Nephron (organoid): ENCODE results near the gene SPO11.
"Not testable (repeated sequence)": the region's sequence is repeated elsewhere in the genome, so short reads cannot be mapped to it uniquely, and the experiment has no call there.

ENCODE experiments used
- H3K27ac Mint-ChIP-seq, 3 experiments: 2 replicates each; pipeline ENCODE4 v1.8.0; 2020; ENCODE audit warnings: mixed read lengths in 3 of 3, mild to moderate bottlenecking in 2 of 3, moderate library complexity in 1 of 3
- H3K27me3 Mint-ChIP-seq: 2 replicates; pipeline ENCODE4 v1.8.0; 2021; ENCODE audit warnings: low read depth, mild to moderate bottlenecking, moderate library complexity, mixed read lengths
- H3K36me3 Mint-ChIP-seq: 2 replicates; pipeline ENCODE4 v1.8.0; 2020; ENCODE audit warnings: low read depth, mixed read lengths
- H3K4me1 Mint-ChIP-seq: 2 replicates; pipeline ENCODE4 v1.8.0; 2020; ENCODE audit warnings: mixed read lengths
- H3K4me3 Mint-ChIP-seq, 3 experiments: 2 replicates each; pipeline ENCODE4 v1.8.0; 2020; ENCODE audit warnings: mild to moderate bottlenecking in 3 of 3, mixed read lengths in 3 of 3, moderate library complexity in 2 of 3
- H3K9me3 Mint-ChIP-seq: 2 replicates; pipeline ENCODE4 v1.8.0; 2020; ENCODE audit warnings: mixed read lengths
- CTCF ChIP-seq, 3 experiments: fragments of 200-600 bp; sonication (generic); IDR thresholded peaks; one replicate each; pipeline ENCODE4 v1.5.0; 2021; ENCODE audit warnings: antibody characterized with exemption in 3 of 3; ENCODE audit not compliant: unreplicated experiment in 3 of 3

The SPO11 gene

GRCh38 chr20:57350081-57350710 lies 20.6 kb downstream of the SPO11 start:
- H3K27ac Mint-ChIP-seq: peak overlapping the region in 2 of 3 experiments; percentile 14 to 81
- peak overlapping the region; percentile 68 to 81 (median 72) for H3K4me3 Mint-ChIP-seq

DNA sequence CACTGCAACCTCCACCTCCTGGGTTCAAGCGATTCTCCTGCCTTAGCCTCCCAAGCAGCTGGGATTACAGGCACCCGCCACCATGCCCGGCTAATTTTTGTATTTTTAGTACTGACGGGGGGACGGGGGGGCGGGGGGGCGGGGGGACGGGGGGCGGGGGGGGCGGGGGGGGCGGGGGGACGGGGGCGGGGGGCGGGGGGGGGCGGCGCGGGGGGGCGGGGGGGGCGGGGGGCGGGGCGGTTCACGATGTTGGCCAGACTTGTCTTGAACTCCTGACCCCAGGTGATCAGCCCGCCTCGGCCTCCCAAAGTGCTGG lies 21.1 kb downstream of the SPO11 start:
- not testable (repeated sequence) for H3K27me3 Mint-ChIP-seq, H3K9me3 Mint-ChIP-seq
- H3K4me1 Mint-ChIP-seq: peaks cover 14% of the 10 kb centered on the region
- H3K27ac Mint-ChIP-seq: peak overlapping the region in 2 of 3 experiments; percentile 60 to 84
- peaks cover 21% of the 10 kb centered on the region for H3K36me3 Mint-ChIP-seq
- H3K4me3 Mint-ChIP-seq: peak overlapping the region; percentile 90 to 95 (median 95)

More at GRCh38 chr20:57350081-57350710, 20.6 kb downstream of the SPO11 start:
- Mint-ChIP-seq H3K4me1 (peaks cover 14% of the 10 kb centered on the region), H3K9me3 (no peaks in the 10 kb centered on the region), H3K36me3 (peaks cover 17% of the 10 kb centered on the region), H3K27me3 (no peaks in the 10 kb centered on the region)
- no peak for TF ChIP-seq CTCF (IDR thresholded peaks at IDR 0.05; ENCODE audit: unreplicated experiment in 3 of 3)

GRCh38 chr20:57351042-57351783 lies 21.6 kb downstream of the SPO11 start, which contains the start of gene RAE1:
RAE1 (plus strand) TSS chr20:57351255; CDS start chr20:57354039, 2,784 bp downstream.
- Mint-ChIP-seq H3K9me3 (no peaks in the 10 kb centered on the region), H3K27me3 (no peaks in the 10 kb centered on the region), H3K4me1 (peaks cover 14% of the 10 kb centered on the region), H3K27ac (peak within 1 kb of the TSS; percentile 60 to 90 (median 84)), H3K4me3 (peak within 1 kb of the TSS; percentile 90 to 95 (median 95)), H3K36me3 (peaks cover 24% of the 10 kb centered on the region)
- no peak for TF ChIP-seq CTCF (IDR thresholded peaks at IDR 0.05; ENCODE audit: unreplicated experiment in 3 of 3)

DNA sequence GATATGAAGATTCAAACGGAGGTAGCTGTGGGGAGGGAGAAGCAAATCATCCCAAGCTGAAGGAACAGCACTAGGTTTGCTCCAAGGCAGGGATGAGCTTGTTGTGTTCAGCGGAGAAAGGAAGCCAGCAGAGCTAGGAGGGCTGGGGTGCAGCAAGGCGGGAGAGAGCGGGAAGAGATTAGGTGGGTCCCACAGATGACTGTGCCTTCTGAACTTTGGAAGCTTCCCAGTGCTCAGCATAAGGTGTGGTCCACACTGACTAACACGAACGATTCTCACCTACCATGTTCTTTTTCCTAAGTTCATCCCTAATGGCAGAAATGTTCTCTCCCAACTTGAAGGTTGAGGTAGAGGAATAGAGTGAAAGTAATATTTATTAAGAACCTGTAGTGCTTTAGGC lies 22.7 kb downstream of the SPO11 start:
- Mint-ChIP-seq H3K4me3 (peak overlapping the region; percentile 90 to 95 (median 95)), H3K36me3 (peaks cover 29% of the 10 kb centered on the region), H3K9me3 (no peaks in the 10 kb centered on the region), H3K27ac (no peak overlapping the region), H3K4me1 (peaks cover 14% of the 10 kb centered on the region), H3K27me3 (no peaks in the 10 kb centered on the region)
- no peak for TF ChIP-seq CTCF (IDR thresholded peaks at IDR 0.05; ENCODE audit: unreplicated experiment in 3 of 3)

DNA sequence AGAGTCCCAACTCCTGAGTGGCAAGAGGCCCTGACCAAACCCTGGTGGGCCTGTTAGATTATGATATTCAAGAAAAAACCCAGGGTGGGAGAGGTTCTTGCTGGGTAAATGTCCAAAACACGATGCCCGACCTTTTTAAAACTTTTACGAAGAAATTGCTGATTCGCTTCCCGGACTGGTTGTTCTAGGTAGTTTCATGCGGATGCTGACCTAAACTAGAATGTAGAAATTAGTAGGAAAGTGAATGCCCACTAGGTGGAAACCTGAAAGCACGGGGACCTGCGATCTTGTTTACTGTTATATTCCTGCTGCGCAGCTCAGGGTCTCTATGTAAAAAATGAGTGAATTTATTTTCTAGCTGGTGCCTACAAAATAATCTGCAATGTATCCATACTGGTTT lies 23.7 kb downstream of the SPO11 start:
- no peaks in the 10 kb centered on the region for H3K27me3 Mint-ChIP-seq
- peak overlapping the region in 1 of 3 experiments; percentile 24 for H3K27ac Mint-ChIP-seq
- no peak for TF ChIP-seq CTCF (IDR thresholded peaks at IDR 0.05; ENCODE audit: unreplicated experiment in 3 of 3)

DNA sequence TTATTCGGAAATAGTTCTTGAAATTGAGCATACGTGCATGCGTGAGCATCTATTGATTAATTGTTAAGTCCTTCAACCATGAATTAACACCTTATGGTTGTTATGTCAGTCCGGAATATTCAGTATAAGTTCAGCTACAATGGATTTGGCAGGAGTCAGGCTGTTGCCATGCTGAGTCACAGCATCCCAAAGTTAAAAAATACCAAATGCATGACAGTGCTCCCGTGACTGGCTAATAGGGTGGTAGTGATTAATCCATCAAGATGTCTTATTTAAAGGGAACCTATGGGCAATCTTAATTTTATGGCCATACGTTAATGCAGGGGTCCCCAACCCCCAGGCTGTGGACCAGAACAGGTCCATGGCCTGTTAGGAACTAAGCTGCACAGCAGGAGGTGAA lies 31.9 kb downstream of the SPO11 start:
- no peak for TF ChIP-seq CTCF (IDR thresholded peaks at IDR 0.05; ENCODE audit: unreplicated experiment in 3 of 3)
- H3K4me1 Mint-ChIP-seq: no peaks in the 10 kb centered on the region
- H3K9me3 Mint-ChIP-seq: no peaks in the 10 kb centered on the region
- no peak overlapping the region for H3K27ac Mint-ChIP-seq
- H3K4me3 Mint-ChIP-seq: no peak overlapping the region
- H3K27me3 Mint-ChIP-seq: no peaks in the 10 kb centered on the region
- H3K36me3 Mint-ChIP-seq: peaks cover 28% of the 10 kb centered on the region

More for the DNA sequence above, 23.7 kb downstream of the SPO11 start:
- H3K4me1 Mint-ChIP-seq: peaks cover 14% of the 10 kb centered on the region
- no peaks in the 10 kb centered on the region for H3K9me3 Mint-ChIP-seq
- peaks cover 29% of the 10 kb centered on the region for H3K36me3 Mint-ChIP-seq
- H3K4me3 Mint-ChIP-seq: peak overlapping the region; percentile 90 to 95 (median 95)
